Amygdala (tissue), 56 donors: ENCODE data around the gene LTB4R2.

Experiments
- DNase-seq, 56 donors: peaks; one replicate each; lab custom pipeline; 2025; lab: John Stamatoyannopoulos, UW

The LTB4R2 gene

GRCh38 chr14:24297190-24297964 is 12.6 kb upstream of the LTB4R2 start:
- no peak for DNase-seq

DNA sequence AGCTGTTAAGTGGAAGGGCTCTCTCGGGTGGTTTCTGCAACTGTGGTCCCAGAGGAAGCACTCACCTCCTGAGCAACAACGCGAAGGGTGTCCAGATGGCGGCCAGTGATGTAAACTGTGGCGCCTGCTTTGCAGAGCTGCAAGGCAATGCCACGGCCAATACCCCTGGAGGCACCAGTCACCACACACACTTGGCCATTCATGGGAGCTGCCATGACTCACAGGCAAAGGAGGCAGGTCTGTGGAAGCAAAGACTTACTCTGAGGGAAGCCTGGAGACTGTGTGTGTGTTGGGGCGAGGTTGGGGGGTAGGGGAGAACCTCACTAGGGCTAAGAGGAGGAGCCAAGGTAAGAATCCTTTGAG is 11.1 kb upstream of the LTB4R2 start:
- peak in 2 of 56 donors; percentile 20 to 21 for DNase-seq

GRCh38 chr14:24299255-24300191 is 10.4 kb upstream of the LTB4R2 start, which contains the start of the genes DHRS1 and NOP9:
TSS of gene DHRS1 (minus strand) at chr14:24299780. CDS start at chr14:24299106, 674 bp downstream.
TSS of gene NOP9 (plus strand) at chr14:24299850. CDS start at chr14:24299955, 105 bp downstream.
- DNase-seq = peak; percentile 23 to 93 (median 76)

DNA sequence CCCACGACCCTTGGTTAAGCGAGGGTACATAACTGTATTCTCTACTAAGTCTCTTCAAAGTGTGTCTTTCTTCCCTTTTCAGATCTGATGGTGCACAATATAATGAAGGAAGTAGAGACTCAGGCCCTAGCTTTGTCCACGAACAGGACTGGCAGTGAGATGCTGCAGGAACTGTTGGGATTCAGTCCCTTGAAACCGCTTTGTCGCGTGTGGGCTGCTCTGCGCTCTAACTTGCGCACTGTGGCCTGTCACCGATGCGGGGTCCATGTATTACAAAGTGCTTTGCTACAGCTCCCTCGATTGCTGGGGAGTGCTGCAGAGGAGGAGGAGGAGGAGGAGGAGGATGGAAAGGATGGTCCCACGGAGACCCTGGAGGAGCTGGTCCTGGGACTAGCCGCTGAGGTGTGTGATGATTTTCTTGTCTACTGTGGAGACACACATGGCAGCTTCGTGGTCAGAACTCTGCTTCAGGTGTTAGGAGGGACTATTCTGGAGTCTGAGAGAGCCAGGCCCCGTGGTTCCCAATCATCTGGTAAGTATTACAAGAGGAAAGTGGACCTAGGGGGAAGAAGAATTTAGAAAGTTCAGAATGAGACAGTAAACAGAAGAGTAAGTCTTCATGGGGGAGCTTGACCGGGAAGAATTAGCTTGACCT is 9.5 kb upstream of the LTB4R2 start:
- DNase-seq = no peak

DNA sequence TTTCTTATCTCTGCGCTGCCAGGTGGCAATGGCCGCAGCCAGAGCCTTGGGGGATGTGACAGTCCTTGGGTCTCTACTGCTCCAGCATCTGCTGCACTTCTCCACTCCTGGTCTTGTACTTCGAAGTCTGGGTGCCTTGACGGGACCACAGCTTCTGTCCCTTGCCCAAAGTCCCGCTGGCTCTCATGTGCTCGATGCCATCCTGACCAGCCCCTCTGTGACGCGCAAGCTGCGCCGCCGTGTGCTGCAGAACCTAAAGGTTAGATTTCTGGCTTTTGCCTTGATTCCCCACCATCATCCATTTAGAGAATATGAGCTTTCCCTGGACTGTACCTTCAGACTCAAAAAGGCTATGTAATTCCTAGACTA is 5.9 kb upstream of the LTB4R2 start:
- no peak for DNase-seq

DNA sequence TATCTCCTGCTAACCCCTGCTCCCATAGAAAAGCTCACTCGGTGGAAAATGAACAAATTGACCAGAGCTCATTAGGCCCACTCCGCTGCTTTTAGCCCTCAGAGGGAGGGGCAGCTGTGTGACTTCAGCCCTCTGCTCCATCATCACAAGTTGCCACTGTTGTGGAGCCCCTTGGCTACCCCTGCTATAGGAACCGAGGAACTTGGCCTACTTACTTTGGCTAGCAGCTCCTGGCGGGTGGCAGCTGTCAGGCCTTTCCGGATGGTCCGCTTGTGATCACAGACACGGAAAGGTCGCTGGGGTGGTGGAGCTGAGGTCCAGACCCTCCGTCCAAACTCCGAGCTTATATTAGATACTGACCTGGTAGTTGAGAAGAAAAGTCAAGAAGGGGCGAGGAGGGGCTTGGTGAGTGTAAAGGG is 2.8 kb upstream of the LTB4R2 start:
- DNase-seq = no peak

- peak in 28 of 56 donors; percentile 6 to 75 (median 25) for DNase-seq
Observed at GRCh38 chr14:24307575-24308341, 2.2 kb upstream of the LTB4R2 start, which contains the start of gene CIDEB. TSS of gene CIDEB (minus strand) at chr14:24307977. CDS start at chr14:24307858, 119 bp downstream.

- peak in 1 of 56 donors; percentile 23 for DNase-seq
Observed at GRCh38 chr14:24308342-24309124, 1.4 kb upstream of the LTB4R2 start.

GRCh38 chr14:24310265-24310645 is 315 bp downstream of the LTB4R2 start:
- no peak for DNase-seq

DNA sequence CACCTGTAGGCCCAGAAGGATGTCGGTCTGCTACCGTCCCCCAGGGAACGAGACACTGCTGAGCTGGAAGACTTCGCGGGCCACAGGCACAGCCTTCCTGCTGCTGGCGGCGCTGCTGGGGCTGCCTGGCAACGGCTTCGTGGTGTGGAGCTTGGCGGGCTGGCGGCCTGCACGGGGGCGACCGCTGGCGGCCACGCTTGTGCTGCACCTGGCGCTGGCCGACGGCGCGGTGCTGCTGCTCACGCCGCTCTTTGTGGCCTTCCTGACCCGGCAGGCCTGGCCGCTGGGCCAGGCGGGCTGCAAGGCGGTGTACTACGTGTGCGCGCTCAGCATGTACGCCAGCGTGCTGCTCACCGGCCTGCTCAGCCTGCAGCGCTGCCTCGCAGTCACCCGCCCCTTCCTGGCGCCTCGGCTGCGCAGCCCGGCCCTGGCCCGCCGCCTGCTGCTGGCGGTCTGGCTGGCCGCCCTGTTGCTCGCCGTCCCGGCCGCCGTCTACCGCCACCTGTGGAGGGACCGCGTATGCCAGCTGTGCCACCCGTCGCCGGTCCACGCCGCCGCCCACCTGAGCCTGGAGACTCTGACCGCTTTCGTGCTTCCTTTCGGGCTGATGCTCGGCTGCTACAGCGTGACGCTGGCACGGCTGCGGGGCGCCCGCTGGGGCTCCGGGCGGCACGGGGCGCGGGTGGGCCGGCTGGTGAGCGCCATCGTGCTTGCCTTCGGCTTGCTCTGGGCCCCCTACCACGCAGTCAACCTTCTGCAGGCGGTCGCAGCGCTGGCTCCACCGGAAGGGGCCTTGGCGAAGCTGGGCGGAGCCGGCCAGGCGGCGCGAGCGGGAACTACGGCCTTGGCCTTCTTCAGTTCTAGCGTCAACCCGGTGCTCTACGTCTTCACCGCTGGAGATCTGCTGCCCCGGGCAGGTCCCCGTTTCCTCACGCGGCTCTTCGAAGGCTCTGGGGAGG is 985 bp downstream of the LTB4R2 start, which contains the start of gene LTB4R:
Gene LTB4R (plus strand): TSS at position 857 of the 959 bp plus-strand sequence. CDS start 4,150 bp downstream, outside the sequence.
- DNase-seq = peak in 43 of 56 donors; percentile 9 to 85 (median 63)

DNA sequence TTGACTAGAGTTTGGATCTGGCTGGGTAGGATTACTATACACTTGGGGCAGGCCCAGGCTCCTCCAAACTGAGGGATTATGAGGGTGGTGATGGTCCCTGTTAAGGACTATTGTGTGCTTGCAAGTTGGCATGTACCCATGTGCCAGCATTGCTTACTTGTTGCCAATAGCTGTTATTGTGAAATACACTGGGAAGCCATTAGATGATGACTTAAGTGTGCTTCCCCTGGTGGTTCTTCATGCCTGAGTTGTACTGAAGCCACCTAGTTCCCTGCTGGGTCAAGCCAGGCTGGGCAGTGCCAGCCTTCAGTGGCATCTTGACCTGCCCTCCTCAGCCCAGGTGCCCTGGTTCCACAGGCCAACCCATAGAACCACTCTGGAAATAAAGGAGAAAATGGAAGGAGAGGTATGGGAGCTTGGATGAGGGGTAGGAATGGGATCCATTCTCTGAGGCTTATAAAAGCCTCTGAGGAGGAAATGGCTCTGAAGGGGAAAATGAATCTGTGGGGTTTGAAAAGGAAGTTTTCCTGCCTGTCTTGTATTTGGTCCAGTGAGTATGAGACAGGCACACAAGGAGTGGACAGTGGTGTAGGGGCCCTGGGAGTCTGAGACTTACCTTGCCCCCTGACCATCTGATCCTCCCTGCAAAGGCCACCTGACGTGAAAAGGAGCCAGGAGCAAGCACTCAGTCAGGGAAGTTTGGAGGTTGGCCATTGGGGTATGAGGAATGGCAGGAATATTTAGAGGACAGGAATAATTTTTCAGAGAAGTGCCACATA is 2.1 kb downstream of the LTB4R2 start:
- no peak for DNase-seq

DNA sequence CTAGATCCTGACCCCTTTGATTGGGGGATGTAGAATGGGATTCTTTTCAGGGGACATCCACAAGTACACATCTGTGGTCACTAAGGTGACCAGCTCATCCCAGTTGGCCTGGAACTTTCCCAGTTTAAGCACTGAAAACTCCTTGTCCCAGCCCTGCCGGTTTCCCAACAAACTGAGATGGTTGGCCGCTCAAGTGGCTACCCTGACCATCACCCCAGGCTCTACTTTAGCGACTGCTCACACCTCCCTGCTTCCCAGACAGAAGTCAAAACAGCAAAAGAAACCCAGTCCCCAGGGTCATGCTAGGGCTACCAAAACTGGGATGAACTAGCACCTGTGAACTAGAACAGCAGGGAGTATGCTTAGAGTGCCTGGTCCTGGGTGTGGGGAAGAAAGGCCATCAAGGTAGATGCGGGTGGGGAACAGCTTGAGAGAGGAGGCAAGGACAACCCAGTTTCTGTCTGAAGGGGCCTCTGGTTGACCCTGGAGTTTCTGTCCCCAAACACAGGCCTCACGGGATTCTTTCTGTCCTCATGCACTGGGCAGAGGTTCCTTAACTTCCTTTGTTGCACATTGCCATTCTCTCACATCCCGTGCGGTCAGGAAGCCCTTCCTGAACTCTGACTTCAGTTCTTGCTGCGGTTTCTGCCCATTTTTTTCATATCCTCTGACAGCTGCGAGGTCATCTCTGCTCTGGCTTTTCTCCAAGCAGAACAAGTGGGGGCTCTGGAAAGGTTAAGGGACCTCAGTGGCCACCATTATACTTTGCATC is 3.0 kb downstream of the LTB4R2 start:
- no peak for DNase-seq

DNA sequence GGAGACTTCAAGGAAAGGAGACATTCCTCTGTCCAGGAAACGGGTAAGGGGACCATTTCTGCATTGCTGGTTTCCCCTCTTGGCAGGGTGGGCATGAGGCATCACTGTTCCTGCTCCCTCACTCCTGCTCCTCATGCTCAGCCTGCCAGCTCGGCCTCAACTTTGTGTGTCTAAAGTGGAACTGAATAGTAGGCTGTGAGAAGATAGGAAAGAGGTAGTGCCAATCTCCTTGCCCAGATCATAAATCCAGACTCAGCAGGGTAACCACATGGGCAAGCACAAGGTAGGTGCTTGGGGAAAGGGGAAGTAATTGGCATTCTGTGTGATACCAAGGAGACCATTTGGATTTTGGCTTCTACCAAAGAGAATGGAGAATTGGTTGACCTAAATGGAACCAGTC is 4.0 kb downstream of the LTB4R2 start:
- DNase-seq = no peak

- DNase-seq = no peak
Observed at GRCh38 chr14:24314377-24315193, 4.6 kb downstream of the LTB4R2 start.

DNA sequence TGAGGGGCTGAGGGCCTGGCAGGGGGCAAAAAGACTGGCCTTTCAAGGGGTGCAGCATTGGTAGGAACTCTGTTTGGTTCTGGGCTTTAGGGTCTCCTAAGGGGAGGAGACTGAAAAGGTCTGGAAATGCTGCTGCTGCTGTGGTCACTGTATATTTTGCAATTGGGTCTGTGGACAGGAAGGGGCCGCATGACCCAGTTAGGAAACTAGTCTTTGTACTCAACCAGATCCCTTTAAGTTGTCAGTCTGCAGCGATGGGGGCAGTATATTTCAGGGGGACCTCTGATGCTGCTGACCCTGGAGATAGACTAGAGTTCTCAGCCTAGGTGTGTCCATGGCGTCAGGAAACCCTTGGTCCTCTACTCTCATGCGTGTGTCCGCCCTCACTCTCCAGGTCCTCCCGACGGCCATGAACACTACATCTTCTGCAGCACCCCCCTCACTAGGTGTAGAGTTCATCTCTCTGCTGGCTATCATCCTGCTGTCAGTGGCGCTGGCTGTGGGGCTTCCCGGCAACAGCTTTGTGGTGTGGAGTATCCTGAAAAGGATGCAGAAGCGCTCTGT is 5.4 kb downstream of the LTB4R2 start:
- no peak for DNase-seq
